NCI-H128 (cell line): ENCODE measurements around the gene SCUBE3.

Experiments
- DNase-seq: peaks from one replicate; lab custom pipeline; 2025; ENCODE audit not compliant: unreplicated experiment; lab: John Stamatoyannopoulos, UW

Gene SCUBE3

GRCh38 chr6:35181308-35181932 is 32.3 kb upstream of the SCUBE3 start:
- no peak for DNase-seq

- no peak for DNase-seq
These were observed 31.7 kb upstream of the SCUBE3 start for GRCh38 chr6:35181933-35182612.

GRCh38 chr6:35183281-35183680 is 30.5 kb upstream of the SCUBE3 start:
- DNase-seq, result no peak

GRCh38 chr6:35183935-35184334 is 29.8 kb upstream of the SCUBE3 start:
- no peak for DNase-seq

GRCh38 chr6:35184580-35185301 is 29.0 kb upstream of the SCUBE3 start:
- DNase-seq, result no peak

GRCh38 chr6:35185302-35185681 is 28.5 kb upstream of the SCUBE3 start:
- no peak for DNase-seq

GRCh38 chr6:35185971-35186370 is 27.8 kb upstream of the SCUBE3 start:
- DNase-seq, result no peak

- no peak for DNase-seq
These were observed 27.2 kb upstream of the SCUBE3 start for GRCh38 chr6:35186571-35186970.

- DNase-seq, result no peak
These were observed 24.9 kb upstream of the SCUBE3 start for GRCh38 chr6:35188886-35189285.

GRCh38 chr6:35190306-35190705 is 23.4 kb upstream of the SCUBE3 start:
- no peak for DNase-seq

- DNase-seq, result no peak
These were observed 21.9 kb upstream of the SCUBE3 start for GRCh38 chr6:35191889-35192288.

- no peak for DNase-seq
These were observed 21.4 kb upstream of the SCUBE3 start for GRCh38 chr6:35192301-35192860.

- DNase-seq, result no peak
These were observed 19.4 kb upstream of the SCUBE3 start for GRCh38 chr6:35194390-35194789.

GRCh38 chr6:35195120-35195780 is 18.5 kb upstream of the SCUBE3 start:
- no peak for DNase-seq

GRCh38 chr6:35197196-35197595 is 16.6 kb upstream of the SCUBE3 start:
- no peak for DNase-seq

- DNase-seq, result no peak
These were observed 13.9 kb upstream of the SCUBE3 start for GRCh38 chr6:35199866-35200265.

GRCh38 chr6:35202066-35202546 is 11.7 kb upstream of the SCUBE3 start:
- no peak for DNase-seq

- no peak for DNase-seq
These were observed 10.5 kb upstream of the SCUBE3 start for GRCh38 chr6:35203152-35203670.

GRCh38 chr6:35203680-35204079 is 10.1 kb upstream of the SCUBE3 start:
- no peak for DNase-seq

- no peak for DNase-seq
These were observed 7.4 kb upstream of the SCUBE3 start for GRCh38 chr6:35206346-35206745.

- DNase-seq, result no peak
These were observed 5.3 kb upstream of the SCUBE3 start for GRCh38 chr6:35208419-35208818.
